Measurements from ENCODE around the gene RHOXF1. TPM values are rescaled to one million over a fixed set of nuclear protein-coding genes. Genes with fewer than 3 reads are reported as not detected.
A peak's percentile ranks its signal among the peaks of the same experiment; 100 is the strongest.
"Not testable (repeated sequence)": the region's sequence is repeated elsewhere in the genome, so short reads cannot be mapped to it uniquely, and the experiment has no call there.

The RHOXF1 gene
- total and polyA plus RNA-seq, 5 donors = 0.16 to 0.65 TPM; not detected in 3

- intact Hi-C loops (cut with DNase I) = no loop called here
- H3K4me3 ChIP-seq (ENCODE audit: low read length) = no peak overlapping the region
- no peaks in the 10 kb centered on the region for H3K27me3 ChIP-seq (ENCODE audit: control insufficient read depth, insufficient read depth)
- H3K4me1 ChIP-seq (ENCODE audit: control insufficient read depth, insufficient read depth, low read length) = no peaks in the 10 kb centered on the region
- H3K27ac ChIP-seq (ENCODE audit: low read length) = no peak overlapping the region
- H3K9me3 ChIP-seq (ENCODE audit: control insufficient read depth, low read length) = no peaks in the 10 kb centered on the region
- ATAC-seq = no peak
- WGBS = 57% methylated on average over 3 of the region's 3 CpGs
- no peak for DNase-seq
These were observed 21.1 kb upstream of the RHOXF1 start for GRCh38 chrX:120136840-120137239.

GRCh38 chrX:120136128-120136527 lies 20.4 kb upstream of the RHOXF1 start:
- WGBS = 88% methylated on average over 6 of the region's 6 CpGs
- intact Hi-C loops (cut with DNase I) = no loop called here

GRCh38 chrX:120128306-120128846 lies 12.7 kb upstream of the RHOXF1 start:
- H3K4me3 ChIP-seq (ENCODE audit: low read length); ATAC-seq; DNase-seq; H3K9me3 ChIP-seq (ENCODE audit: control insufficient read depth, low read length); H3K27ac ChIP-seq (ENCODE audit: low read length); H3K4me1 ChIP-seq (ENCODE audit: control insufficient read depth, insufficient read depth, low read length); H3K27me3 ChIP-seq (ENCODE audit: control insufficient read depth, insufficient read depth); intact Hi-C loops (cut with DNase I): not testable (repeated sequence)
- 92% methylated on average over 5 of the region's 5 CpGs for WGBS

More at GRCh38 chrX:120136128-120136527, 20.4 kb upstream of the RHOXF1 start:
- ATAC-seq (no peak), DNase-seq (no peak)
- Histone ChIP-seq H3K9me3 (ENCODE audit: control insufficient read depth, low read length) (no peaks in the 10 kb centered on the region), H3K4me3 (ENCODE audit: low read length) (no peak overlapping the region), H3K27me3 (ENCODE audit: control insufficient read depth, insufficient read depth) (no peaks in the 10 kb centered on the region), H3K27ac (ENCODE audit: low read length) (no peak overlapping the region), H3K4me1 (ENCODE audit: control insufficient read depth, insufficient read depth, low read length) (no peaks in the 10 kb centered on the region)

- WGBS = 90% methylated on average over 3 of the region's 3 CpGs
- peak; percentile 75 to 83 for ATAC-seq
- H3K4me1 ChIP-seq (ENCODE audit: control insufficient read depth, insufficient read depth, low read length) = peaks cover 4% of the 10 kb centered on the region
- peak in 2 of 3 donors; percentile 60 to 64 for DNase-seq
- no peaks in the 10 kb centered on the region for H3K9me3 ChIP-seq (ENCODE audit: control insufficient read depth, low read length)
- H3K27me3 ChIP-seq (ENCODE audit: control insufficient read depth, insufficient read depth) = no peaks in the 10 kb centered on the region
- H3K27ac ChIP-seq (ENCODE audit: low read length) = peak overlapping the region; percentile 37
- intact Hi-C loops (cut with DNase I) = no loop called here
- H3K4me3 ChIP-seq (ENCODE audit: low read length) = no peak overlapping the region
These were observed 9.7 kb upstream of the RHOXF1 start for GRCh38 chrX:120125444-120125843.

- WGBS = 85% methylated on average over 12 of the region's 12 CpGs
- no peak for DNase-seq
- Histone ChIP-seq H3K4me1 (ENCODE audit: control insufficient read depth, insufficient read depth, low read length) (no peaks in the 10 kb centered on the region), H3K27me3 (ENCODE audit: control insufficient read depth, insufficient read depth) (no peaks in the 10 kb centered on the region), H3K9me3 (ENCODE audit: control insufficient read depth, low read length) (no peaks in the 10 kb centered on the region), H3K4me3 (ENCODE audit: low read length) (no peak overlapping the region), H3K27ac (ENCODE audit: low read length) (no peak overlapping the region)
- no peak for ATAC-seq
- intact Hi-C loops (cut with DNase I) = no loop called here
These were observed 4.5 kb upstream of the RHOXF1 start for GRCh38 chrX:120120223-120120622.

GRCh38 chrX:120111611-120112010 lies 4.1 kb downstream of the RHOXF1 start:
- no peak overlapping the region for H3K4me3 ChIP-seq (ENCODE audit: low read length)
- no peak for DNase-seq
- H3K27ac ChIP-seq (ENCODE audit: low read length) = no peak overlapping the region
- no peak for ATAC-seq
- H3K27me3 ChIP-seq (ENCODE audit: control insufficient read depth, insufficient read depth) = no peaks in the 10 kb centered on the region
- H3K9me3 ChIP-seq (ENCODE audit: control insufficient read depth, low read length) = no peaks in the 10 kb centered on the region
- intact Hi-C loops (cut with DNase I) = no loop called here
- H3K4me1 ChIP-seq (ENCODE audit: control insufficient read depth, insufficient read depth, low read length) = no peaks in the 10 kb centered on the region

- no peaks in the 10 kb centered on the region for H3K4me1 ChIP-seq (ENCODE audit: control insufficient read depth, insufficient read depth, low read length)
- intact Hi-C loops (cut with DNase I) = no loop called here
- H3K9me3 ChIP-seq (ENCODE audit: control insufficient read depth, low read length) = no peaks in the 10 kb centered on the region
- no peak overlapping the region for H3K4me3 ChIP-seq (ENCODE audit: low read length)
- DNase-seq = no peak
- H3K27ac ChIP-seq (ENCODE audit: low read length) = no peak overlapping the region
- H3K27me3 ChIP-seq (ENCODE audit: control insufficient read depth, insufficient read depth) = no peaks in the 10 kb centered on the region
- no peak for ATAC-seq
- whole genome bisulfite sequencing = 78% methylated on average over 1 of the region's 1 CpG
These were observed 6.3 kb downstream of the RHOXF1 start for GRCh38 chrX:120109378-120109777.

- H3K4me1 ChIP-seq (ENCODE audit: control insufficient read depth, insufficient read depth, low read length); H3K27me3 ChIP-seq (ENCODE audit: control insufficient read depth, insufficient read depth); ATAC-seq; H3K4me3 ChIP-seq (ENCODE audit: low read length); intact Hi-C loops (cut with DNase I); H3K9me3 ChIP-seq (ENCODE audit: control insufficient read depth, low read length); H3K27ac ChIP-seq (ENCODE audit: low read length); DNase-seq: not testable (repeated sequence)
- WGBS = 98% methylated on average over 2 of the region's 2 CpGs
These were observed 11.0 kb downstream of the RHOXF1 start for GRCh38 chrX:120104707-120105106.

GRCh38 chrX:120101057-120101456 lies 14.7 kb downstream of the RHOXF1 start:
- H3K4me3 ChIP-seq (ENCODE audit: low read length); H3K27ac ChIP-seq (ENCODE audit: low read length); ATAC-seq; H3K4me1 ChIP-seq (ENCODE audit: control insufficient read depth, insufficient read depth, low read length); DNase-seq; intact Hi-C loops (cut with DNase I); H3K9me3 ChIP-seq (ENCODE audit: control insufficient read depth, low read length); H3K27me3 ChIP-seq (ENCODE audit: control insufficient read depth, insufficient read depth): not testable (repeated sequence)
- WGBS = 80% methylated on average over 2 of the region's 2 CpGs

- Histone ChIP-seq H3K4me1 (ENCODE audit: control insufficient read depth, insufficient read depth, low read length) (peaks cover 2% of the 10 kb centered on the region), H3K9me3 (ENCODE audit: control insufficient read depth, low read length) (no peaks in the 10 kb centered on the region), H3K27ac (ENCODE audit: low read length) (no peak overlapping the region), H3K4me3 (ENCODE audit: low read length) (no peak overlapping the region), H3K27me3 (ENCODE audit: control insufficient read depth, insufficient read depth) (no peaks in the 10 kb centered on the region)
- ATAC-seq (no peak), DNase-seq (no peak)
- 63% methylated on average over 2 of the region's 2 CpGs for WGBS
- intact Hi-C loops (cut with DNase I) = no loop called here
These were observed 25.5 kb downstream of the RHOXF1 start for GRCh38 chrX:120090208-120090607.

- ATAC-seq (peak in 1 of 2 donors; percentile 25), DNase-seq (no peak)
- no peak overlapping the region for H3K4me3 ChIP-seq (ENCODE audit: low read length)
- 55% methylated on average over 10 of the region's 10 CpGs for WGBS
- no peaks in the 10 kb centered on the region for H3K9me3 ChIP-seq (ENCODE audit: control insufficient read depth, low read length)
- H3K27ac ChIP-seq (ENCODE audit: low read length) = no peak overlapping the region
- intact Hi-C loops (cut with DNase I) = no loop called here
- no peaks in the 10 kb centered on the region for H3K27me3 ChIP-seq (ENCODE audit: control insufficient read depth, insufficient read depth)
- H3K4me1 ChIP-seq (ENCODE audit: control insufficient read depth, insufficient read depth, low read length) = peaks cover 2% of the 10 kb centered on the region
These were observed 28.3 kb downstream of the RHOXF1 start for GRCh38 chrX:120087289-120088017.

All from right cardiac atrium (tissue), 5 donors.